K562 (cell line): ENCODE data around the gene KCNK10. TPM values are rescaled to one million over a fixed set of nuclear protein-coding genes. Genes with fewer than 3 reads are reported as not detected.

Source experiments
- ATAC-seq: fragments of 200-7000 bp; cut with Tn5 transposase; 3 replicates; pipeline ENCODE4 v1.9.1; 2020; ENCODE audit warnings: moderate library complexity
- BruUV-seq: library from RNA; stranded (reverse); fragments of 400-500 nt; replicated peaks from 2 replicates; lab custom pipeline; 2021; lab: Mats Ljungman, UMichigan
- CTCF ChIA-PET: fragments of 300-600 bp; formaldehyde crosslinking; extraction: SDS; loops from one replicate; lab custom pipeline; 2021; ENCODE audit warnings: low intra/inter-chr PET ratio; lab: Yijun Ruan, JAX
- POLR2A ChIA-PET: fragments of 300-600, 350-650 bp; sonication (Branson Sonifier 250); formaldehyde crosslinking; extraction: SDS; loops from one replicate; lab custom pipeline; 2021; ENCODE audit warnings: antibody characterized with exemption, inconsistent platforms; lab: Yijun Ruan, JAX
- DNase-seq, 4 experiments: peaks; one replicate each; pipeline versions ENCODE4 v3.0.0 to v3.0.0-alpha.2; 2011 to 2018; ENCODE audit warnings: low spot score in 3 of 4, mixed read lengths in 3 of 4; ENCODE audit errors: extremely low read depth in 1 of 4
- FAIRE-seq: peaks from 2 replicates; lab custom pipeline; 2011; peaks lifted over from hg19 to GRCh38; lab: Jason Lieb, UNC
- H2AFZ ChIP-seq: 2 replicates; pipeline ENCODE4 v1.6.0; 2011; ENCODE audit warnings: low read depth, low read length, control low read depth, inconsistent platforms
- H3K27ac ChIP-seq: fragments of 200-600 bp; 3 replicates; pipeline ENCODE4 v1.8.0; 2011; ENCODE audit warnings: low read depth, mild to moderate bottlenecking, control low read depth, inconsistent platforms, low read length, moderate library complexity, mixed read lengths; ENCODE audit errors: extremely low read depth
- H3K27me3 ChIP-seq, 2 experiments: fragments of 300-600 bp in 1 of 2; 2 replicates in 1 of 2; 3 replicates in 1 of 2; pipeline versions ENCODE4 v1.6.0 to v1.8.0; 2011; ENCODE audit warnings: inconsistent platforms in 2 of 2, low read length in 2 of 2, mild to moderate bottlenecking in 1 of 2, mixed read lengths in 1 of 2, moderate library complexity in 1 of 2; ENCODE audit not compliant: control insufficient read depth in 2 of 2, insufficient read depth in 2 of 2
- H3K36me3 ChIP-seq: fragments of 300-600 bp; 3 replicates; pipeline ENCODE4 v1.8.0; 2011; ENCODE audit warnings: mild to moderate bottlenecking, low read length, inconsistent platforms; ENCODE audit not compliant: control insufficient read depth, insufficient read depth
- H3K4me1 ChIP-seq, 2 experiments: fragments of 200-600 bp in 1 of 2; replicated peaks in 1 of 2; 2 replicates in 1 of 2; 3 replicates in 1 of 2; pipeline versions ENCODE4 v1.5.1 to v1.8.0; 2011; ENCODE audit warnings: inconsistent platforms in 2 of 2, low read length in 2 of 2, mild to moderate bottlenecking in 1 of 2, mixed read lengths in 1 of 2, moderate library complexity in 1 of 2; ENCODE audit not compliant: control insufficient read depth in 2 of 2, insufficient read depth in 2 of 2
- H3K4me2 ChIP-seq: 2 replicates; pipeline ENCODE4 v1.6.1; 2011; ENCODE audit warnings: low read length, control low read depth, inconsistent platforms, mixed read lengths; ENCODE audit not compliant: insufficient read depth
- H3K4me3 ChIP-seq: fragments of 200-600 bp; sonication (generic), shearing (Covaris generic); 2 replicates; pipeline ENCODE4 v1.5.1; 2016; ENCODE audit warnings: control low read depth, inconsistent platforms
- H3K79me2 ChIP-seq: fragments of 200-600 bp; 3 replicates; pipeline ENCODE4 v1.8.0; 2011; ENCODE audit warnings: low read length, inconsistent platforms; ENCODE audit not compliant: control insufficient read depth, insufficient read depth
- H3K9ac ChIP-seq, 2 experiments: 2 replicates each; pipeline versions ENCODE4 v1.6.0 to v1.6.1; 2011; ENCODE audit warnings: low read depth in 2 of 2, low read length in 2 of 2, control low read depth in 1 of 2, inconsistent platforms in 1 of 2, mild to moderate bottlenecking in 1 of 2, mixed read lengths in 1 of 2; ENCODE audit not compliant: insufficient read depth in 1 of 2
- H3K9me1 ChIP-seq: one replicate; pipeline ENCODE4 v1.6.0; 2011; ENCODE audit warnings: inconsistent platforms, mild to moderate bottlenecking, low read length, moderate library complexity; ENCODE audit not compliant: control insufficient read depth, insufficient read depth
- H3K9me3 ChIP-seq: replicated peaks from 2 replicates; pipeline ENCODE4 v1.5.1; 2011; ENCODE audit warnings: low read depth, low read length, inconsistent platforms; ENCODE audit not compliant: control insufficient read depth, insufficient read depth
- H4K20me1 ChIP-seq: replicated peaks from 2 replicates; pipeline ENCODE4 v1.6.1; 2011; ENCODE audit warnings: low read length, inconsistent platforms, mixed read lengths; ENCODE audit not compliant: control insufficient read depth, insufficient read depth
- ARNT ChIP-seq, 2 experiments: fragments of 450-650 bp; IDR thresholded peaks; 2 replicates each; pipeline ENCODE4 v1.6.1; 2016; ENCODE audit warnings: mild to moderate bottlenecking in 1 of 2
- BCL6 ChIP-seq: fragments of 250-450 bp; sonication (Bioruptor Pico); IDR thresholded peaks from 2 replicates; pipeline ENCODE4 v1.4.0; 2020
- IFI16 ChIP-seq: fragments of 250-450 bp; sonication (Bioruptor Pico); IDR thresholded peaks from 2 replicates; pipeline ENCODE4 v2.1.2; 2022; ENCODE audit warnings: mild to moderate bottlenecking, inconsistent platforms
- IRF9 ChIP-seq: fragments of 450-650 bp; IDR thresholded peaks from 2 replicates; pipeline ENCODE4 v1.6.1; 2016; ENCODE audit warnings: missing biosample characterization, missing genetic modification characterization
- KHSRP ChIP-seq: fragments of 450-650 bp; IDR thresholded peaks from 2 replicates; pipeline ENCODE4 v1.6.1; 2017
- OTX1 ChIP-seq: fragments of 450-650 bp; formaldehyde crosslinking; IDR thresholded peaks from 2 replicates; pipeline ENCODE4 v1.4.0; 2022; ENCODE audit warnings: mild to moderate bottlenecking
- U2AF2 ChIP-seq: fragments of 200-400 bp; formaldehyde crosslinking; optimal IDR thresholded peaks from 2 replicates; pipeline ENCODE3; 2017; ENCODE audit warnings: low read depth, mild to moderate bottlenecking, low read length
- ZKSCAN1 ChIP-seq: fragments of 150-350 bp; IDR thresholded peaks from 2 replicates; pipeline ENCODE4 v1.6.1; 2016; ENCODE audit warnings: low read depth, low read length
- ZNF133 ChIP-seq: fragments of 250-450 bp; sonication (Bioruptor Pico); IDR thresholded peaks from 2 replicates; pipeline ENCODE4 v1.4.0; 2020; ENCODE audit warnings: mild to moderate bottlenecking
- ZNF57 ChIP-seq: fragments of 450-650 bp; formaldehyde crosslinking; IDR thresholded peaks from 2 replicates; pipeline ENCODE4 v1.4.0; 2020; ENCODE audit warnings: mild to moderate bottlenecking, moderate library complexity
- in situ Hi-C: fragments of 300-500 bp; cut with MboI; formaldehyde crosslinking; loops from 4 replicates; pipeline ENCODE4 v1.15.0; 2018; ENCODE audit warnings: inconsistent platforms, mixed read lengths
- intact Hi-C: fragments of 100-400 bp; cut with micrococcal nuclease; formaldehyde crosslinking; loops from 2 replicates; pipeline ENCODE4 v1.14.2; 2022
- polyA plus RNA-seq, 8 experiments: library from polyadenylated mRNA; depleted of rRNA in 4 of 8; stranded (reverse) in 5 of 8; unstranded in 3 of 8; fragments of >200 nt; fragmentation: Nextera tagmentation in 2 of 8; fragmentation: Illumina TruSeq in 1 of 8; extraction: Ambion mirVana in 2 of 8; extraction: Trizol in 1 of 8; gene quantifications; 2 replicates each; pipeline versions ENCODE4 v1.2.1 to v1.2.3, GENCODE V29; 2011 to 2014; ENCODE audit warnings: inconsistent platforms in 1 of 8, missing spikeins in 1 of 8
- total RNA-seq, 7 experiments: library from RNA; depleted of rRNA in 6 of 7; stranded (reverse); fragments of >200 nt in 6 of 7; fragmentation: Illumina TruSeq in 2 of 7; extraction: Trizol in 2 of 7; gene quantifications; 2 replicates each; pipeline versions ENCODE4 v1.2.1 to v1.2.3, GENCODE V29; 2011 to 2021; ENCODE audit warnings: low replicate concordance in 1 of 7
- TF ChIP-seq, protein P1 (sequence below): sonication (generic); formaldehyde crosslinking; IDR thresholded peaks from 2 replicates; pipeline ENCODE4 v1.9.0; 2022; ENCODE audit warnings: mild to moderate bottlenecking, missing genetic modification reagents

The KCNK10 gene
- total and polyA plus RNA-seq, 9 of the 15 experiments (the other 6 are each of a cell fraction or from before 2014, with no cell fraction given): not detected

GRCh38 chr14:88170333-88170732, 152.7 kb downstream of the KCNK10 start:
- Histone ChIP-seq H3K4me2 (no peak overlapping the region), H3K27me3 (no peaks in the 10 kb centered on the region), H3K36me3 (no peaks in the 10 kb centered on the region), H3K9me3 (no peaks in the 10 kb centered on the region), H2AFZ (no peak overlapping the region), H3K27ac (no peak overlapping the region), H3K4me1 (no peaks in the 10 kb centered on the region), H3K79me2 (no peaks in the 10 kb centered on the region), H3K4me3 (no peak overlapping the region), H3K9me1 (no peaks in the 10 kb centered on the region), H3K9ac (no peak overlapping the region), H4K20me1 (no peaks in the 10 kb centered on the region)
- intact Hi-C loops: no loop called here
- TF ChIP-seq KHSRP: no peak
- no peak for TF ChIP-seq U2AF2
- TF ChIP-seq ARNT (IDR thresholded peaks at IDR 0.05): no peak
- no peak for TF ChIP-seq ZKSCAN1
- no peak for TF ChIP-seq ZNF57
- no peak for TF ChIP-seq IRF9 (tag)
- no peak for TF ChIP-seq BCL6
- TF ChIP-seq, protein P1, sequence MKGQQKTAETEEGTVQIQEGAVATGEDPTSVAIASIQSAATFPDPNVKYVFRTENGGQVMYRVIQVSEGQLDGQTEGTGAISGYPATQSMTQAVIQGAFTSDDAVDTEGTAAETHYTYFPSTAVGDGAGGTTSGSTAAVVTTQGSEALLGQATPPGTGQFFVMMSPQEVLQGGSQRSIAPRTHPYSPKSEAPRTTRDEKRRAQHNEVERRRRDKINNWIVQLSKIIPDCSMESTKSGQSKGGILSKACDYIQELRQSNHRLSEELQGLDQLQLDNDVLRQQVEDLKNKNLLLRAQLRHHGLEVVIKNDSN: no peak
- no peak for TF ChIP-seq ZNF133 (CRISPR knock-in tag)
- TF ChIP-seq OTX1 (CRISPR knock-in tag): no peak
- no peak for TF ChIP-seq IFI16 (CRISPR knock-in tag)
- no TSS peak for BruUV-seq
- CTCF ChIA-PET: no interaction called here
- FAIRE-seq (no peak), DNase-seq (no peak), ATAC-seq (no peak)
- in situ Hi-C loops: loop anchor here (10.0 kb wide), 2 partner anchors 156 to 226 kb away; no protein-coding TSS in a partner anchor
- POLR2A ChIA-PET: no interaction called here
